ENCODE results near the gene FOXN3.

Gene FOXN3

GRCh38 chr14:89382901-89383845 lies 33.9 kb downstream of the FOXN3 start:
- DNase-seq = no peak

- no peak for DNase-seq
Observed at GRCh38 chr14:89382487-89382886, 34.5 kb downstream of the FOXN3 start.

- DNase-seq = no peak
Observed at GRCh38 chr14:89379891-89380820, 36.9 kb downstream of the FOXN3 start.

- no peak for DNase-seq
Observed at GRCh38 chr14:89379006-89379405, 38.0 kb downstream of the FOXN3 start.

GRCh38 chr14:89378119-89378518 lies 38.9 kb downstream of the FOXN3 start:
- DNase-seq = no peak

GRCh38 chr14:89377544-89377943 lies 39.5 kb downstream of the FOXN3 start:
- no peak for DNase-seq

GRCh38 chr14:89374908-89375307 lies 42.1 kb downstream of the FOXN3 start:
- no peak for DNase-seq

- DNase-seq = no peak
Observed at GRCh38 chr14:89373185-89373584, 43.8 kb downstream of the FOXN3 start.

GRCh38 chr14:89372512-89372883 lies 44.5 kb downstream of the FOXN3 start:
- no peak for DNase-seq

- DNase-seq = no peak
Observed at GRCh38 chr14:89371585-89372511, 45.2 kb downstream of the FOXN3 start.

GRCh38 chr14:89370781-89371180 lies 46.3 kb downstream of the FOXN3 start:
- DNase-seq = no peak

GRCh38 chr14:89370381-89370780 lies 46.7 kb downstream of the FOXN3 start:
- DNase-seq = no peak

GRCh38 chr14:89369656-89370055 lies 47.4 kb downstream of the FOXN3 start:
- no peak for DNase-seq

- DNase-seq = no peak
Observed at GRCh38 chr14:89368490-89369477, 48.2 kb downstream of the FOXN3 start.

- no peak for DNase-seq
Observed at GRCh38 chr14:89367779-89368120, 49.3 kb downstream of the FOXN3 start.

- DNase-seq = no peak
Observed at GRCh38 chr14:89366864-89367778, 49.9 kb downstream of the FOXN3 start.

- no peak for DNase-seq
Observed at GRCh38 chr14:89365061-89365801, 51.8 kb downstream of the FOXN3 start.

GRCh38 chr14:89364316-89364715 lies 52.7 kb downstream of the FOXN3 start:
- DNase-seq = no peak

- no peak for DNase-seq
Observed at GRCh38 chr14:89360277-89360676, 56.8 kb downstream of the FOXN3 start.

All from NCI-H2081 (cell line).